ENCODE results near the gene SNCB.

Gene SNCB

DNA sequence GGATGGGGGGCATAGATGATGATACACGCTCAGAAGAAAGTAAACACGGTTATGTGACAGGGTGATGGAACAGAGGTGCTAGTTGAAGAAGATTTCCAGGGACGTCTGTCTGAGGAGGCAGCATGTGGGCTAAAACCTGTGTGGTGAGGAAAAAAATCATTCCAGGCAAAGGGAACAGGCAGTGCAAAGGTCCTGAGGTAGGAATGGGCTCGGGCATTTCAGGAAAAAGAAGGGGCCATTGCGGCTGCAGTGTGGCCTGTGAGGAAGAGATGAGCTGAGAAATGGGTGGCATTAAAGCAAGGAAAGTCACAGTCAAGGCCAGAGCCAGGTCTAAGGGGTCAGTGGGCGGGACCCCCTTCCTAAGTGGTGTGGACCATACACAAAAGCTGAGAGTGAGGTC, 35.2 kb upstream of the SNCB start:
- no peak overlapping the region for H3K4me3 ChIP-seq (ENCODE audit: low read depth, low read length)
- no peak for TF ChIP-seq CTCF (conservative IDR thresholded peaks at IDR 0.05; ENCODE audit: low read depth, low read length)
- DNase-seq (ENCODE audit: low read depth): no peak

DNA sequence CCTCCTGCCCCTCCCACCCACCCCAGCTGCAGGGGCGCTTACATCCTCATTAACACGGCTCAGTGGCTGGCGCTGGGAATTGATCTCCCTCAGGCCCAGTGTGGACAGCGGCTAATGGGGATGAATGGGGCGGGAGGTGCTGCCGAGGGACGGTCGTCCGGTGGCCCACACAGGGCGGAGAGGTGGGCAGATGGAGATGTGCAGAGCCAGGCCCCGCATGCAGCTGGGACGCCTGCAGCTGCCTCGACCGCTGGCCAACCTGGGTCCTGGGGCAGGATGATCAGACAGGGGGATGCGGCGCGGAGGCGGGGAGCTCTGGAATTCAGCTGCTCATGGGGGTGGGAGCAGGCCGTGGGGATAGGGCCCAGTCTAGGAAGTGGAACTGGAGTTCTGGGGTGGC, 34.6 kb upstream of the SNCB start:
- H3K4me3 ChIP-seq (ENCODE audit: low read depth, low read length): no peak overlapping the region
- no peak for DNase-seq (ENCODE audit: low read depth)
- TF ChIP-seq CTCF (conservative IDR thresholded peaks at IDR 0.05; ENCODE audit: low read depth, low read length): no peak

- DNase-seq (ENCODE audit: low read depth): no peak
- no peak for TF ChIP-seq CTCF (conservative IDR thresholded peaks at IDR 0.05; ENCODE audit: low read depth, low read length)
- H3K4me3 ChIP-seq (ENCODE audit: low read depth, low read length): no peak overlapping the region
Observed at GRCh38 chr5:176664479-176664878, 34.1 kb upstream of the SNCB start.

DNA sequence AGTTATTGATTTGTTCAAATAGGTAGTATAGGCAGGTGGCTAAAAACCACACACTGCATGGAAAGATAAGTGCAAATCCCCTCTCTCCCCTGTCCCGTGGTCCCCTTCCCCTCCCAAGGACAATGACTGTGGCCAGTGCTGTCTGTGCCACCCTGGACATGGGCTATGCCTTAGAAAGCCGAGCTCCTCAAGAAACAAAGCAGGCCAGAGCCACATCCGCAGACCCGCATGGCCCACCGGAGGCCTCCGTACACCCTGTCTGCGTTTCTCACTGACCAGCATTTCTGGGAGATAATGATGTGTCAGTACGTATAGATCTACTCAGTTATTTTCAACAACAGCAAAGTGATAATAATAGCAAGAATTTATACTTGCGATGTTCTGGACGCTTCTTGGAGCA, 33.2 kb upstream of the SNCB start:
- TF ChIP-seq CTCF (conservative IDR thresholded peaks at IDR 0.05; ENCODE audit: low read depth, low read length): no peak
- H3K4me3 ChIP-seq (ENCODE audit: low read depth, low read length): no peak overlapping the region
- DNase-seq (ENCODE audit: low read depth): no peak

DNA sequence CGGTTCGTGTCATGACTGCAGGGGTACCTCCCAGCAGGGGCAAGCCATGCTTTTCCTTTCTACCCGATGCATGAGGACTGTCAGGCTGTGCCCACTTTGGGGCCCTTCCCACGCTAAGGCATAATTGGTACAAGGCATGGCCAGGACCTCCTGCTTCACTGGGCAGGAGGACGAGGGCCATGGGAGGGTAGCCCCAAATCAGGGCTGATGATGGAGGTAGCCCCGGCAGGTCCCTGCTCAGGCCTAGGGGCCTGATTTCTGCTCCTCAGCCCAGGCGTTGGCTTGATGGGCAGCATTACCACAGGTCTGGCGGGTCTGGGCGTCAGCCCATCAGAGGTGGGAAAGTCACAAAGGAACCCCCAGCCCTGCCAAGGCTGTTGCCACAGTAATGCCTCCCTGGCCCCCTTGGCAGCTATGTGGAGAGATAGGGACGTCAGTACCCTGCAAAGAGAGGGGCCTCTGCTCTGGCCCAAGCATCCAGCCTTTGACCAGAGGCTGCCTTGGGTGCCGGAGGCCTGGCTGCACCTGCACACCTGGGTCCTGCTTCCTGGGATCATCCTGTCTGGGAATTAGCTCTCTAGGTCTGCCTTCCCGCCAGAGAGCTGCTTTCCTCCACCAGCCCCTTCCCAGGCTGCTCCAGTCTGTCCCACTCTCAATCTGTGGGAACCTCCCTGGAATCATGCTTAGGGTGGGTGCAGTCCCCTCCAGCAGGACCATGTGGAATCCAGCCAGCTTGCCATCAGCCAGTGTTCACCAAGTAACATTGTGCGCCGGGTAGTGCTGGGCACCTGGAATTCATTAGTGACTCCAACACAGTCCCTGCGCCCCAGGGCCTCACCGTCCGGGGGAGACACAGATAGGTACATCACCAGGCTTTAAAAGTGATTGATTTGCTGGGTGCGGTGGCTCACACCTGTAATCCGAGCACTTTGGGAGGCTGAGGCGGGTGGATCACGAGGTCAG, 32.3 kb upstream of the SNCB start:
- TF ChIP-seq CTCF (conservative IDR thresholded peaks at IDR 0.05; ENCODE audit: low read depth, low read length): no peak
- no peak overlapping the region for H3K4me3 ChIP-seq (ENCODE audit: low read depth, low read length)
- DNase-seq (ENCODE audit: low read depth): no peak

DNA sequence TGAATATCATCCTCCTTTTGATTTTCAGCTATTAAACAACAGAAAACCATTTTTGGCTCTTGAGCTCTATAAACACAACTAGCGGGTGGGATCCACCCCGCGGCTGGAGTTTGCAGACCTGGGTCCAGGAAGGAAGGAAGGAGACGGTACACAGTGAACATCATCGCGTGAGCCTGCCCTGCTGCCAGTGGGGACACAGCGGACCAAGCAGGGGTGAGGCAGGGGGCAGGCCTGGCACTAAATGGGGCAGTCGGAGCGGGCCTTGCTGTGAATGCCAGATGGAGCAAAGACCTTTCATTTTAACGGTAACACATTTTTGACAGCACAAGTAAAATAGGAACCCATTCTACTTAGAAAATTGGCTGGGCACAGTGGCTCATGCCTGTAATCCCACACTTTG, 31.3 kb upstream of the SNCB start:
- DNase-seq (ENCODE audit: low read depth): no peak
- no peak overlapping the region for H3K4me3 ChIP-seq (ENCODE audit: low read depth, low read length)
- TF ChIP-seq CTCF (conservative IDR thresholded peaks at IDR 0.05; ENCODE audit: low read depth, low read length): no peak

Measured in choroid plexus epithelial cell (primary cell).